ENCODE measurements around the gene GOLGA3. TPM values are rescaled to one million over a fixed set of nuclear protein-coding genes. Genes with fewer than 3 reads are reported as not detected.
"Not testable (repeated sequence)": the region's sequence is repeated elsewhere in the genome, so short reads cannot be mapped to it uniquely, and the experiment has no call there.

Gene GOLGA3
- total and polyA plus RNA-seq, 2 experiments from 2014 or later = 10.3 to 57.8 TPM

DNA sequence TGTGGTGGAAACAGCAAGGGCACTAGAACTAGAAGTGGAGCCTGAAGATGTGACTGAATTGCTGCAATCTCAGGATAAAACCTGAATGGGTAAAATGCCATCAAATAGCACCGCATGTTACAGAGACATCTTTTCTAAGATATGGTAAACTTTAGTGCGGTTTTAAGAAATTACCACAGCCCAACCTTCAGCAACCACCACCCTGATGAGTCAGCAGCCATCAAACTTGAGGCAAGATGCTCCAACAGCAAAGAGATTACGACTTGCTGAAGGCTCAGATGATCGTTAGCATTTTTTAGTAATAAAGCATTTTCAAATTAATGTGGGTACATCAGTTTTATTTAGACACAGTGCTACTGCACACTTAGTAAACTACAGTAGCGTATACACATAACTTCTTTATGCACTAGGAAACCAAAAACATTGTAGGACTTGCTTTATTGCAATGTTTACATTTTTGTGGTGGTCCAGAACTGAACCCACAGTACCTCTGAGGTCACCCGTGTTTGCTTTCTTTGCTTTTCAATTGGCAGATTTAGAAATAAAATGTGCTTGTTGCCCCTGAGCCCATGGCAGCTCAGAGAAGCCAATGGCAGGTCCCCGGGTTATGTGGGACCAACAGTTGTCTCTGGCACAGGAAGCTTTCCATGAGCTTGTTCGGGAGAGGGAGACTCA lies 15.9 kb downstream of the GOLGA3 start:
- Histone ChIP-seq H3K27ac (ENCODE audit: low read depth) (no peak overlapping the region), H3K4me3 (no peak overlapping the region), H2AFZ (no peak overlapping the region), H3K9me2 (ENCODE audit: insufficient read depth) (no peaks in the 10 kb centered on the region), H3K27me3 (ENCODE audit: insufficient read depth) (no peaks in the 10 kb centered on the region), H4K20me1 (replicated peaks; ENCODE audit: insufficient read depth) (peaks cover 7% of the 10 kb centered on the region; the same call in 1 of the 2 replicates), H3K36me3 (ENCODE audit: insufficient read depth) (peaks cover 19% of the 10 kb centered on the region; the same call in 1 of the 2 replicates), H3F3A (replicated peaks; ENCODE audit: low read depth) (peaks cover 9% of the 10 kb centered on the region), H3K79me2 (replicated peaks; ENCODE audit: insufficient read depth) (no peaks in the 10 kb centered on the region), H3K4me2 (no peak overlapping the region), H3K4me1 (ENCODE audit: insufficient read depth) (no peaks in the 10 kb centered on the region)
- Mint-ChIP-seq H3K27ac (no peak overlapping the region), H3K36me3 (ENCODE audit: low read depth) (peaks cover 74% of the 10 kb centered on the region), H3K4me1 (no peaks in the 10 kb centered on the region), H3K27me3 (ENCODE audit: insufficient read depth, low read depth, poor library complexity) (peaks cover 4% of the 10 kb centered on the region), H3K4me3 (no peak overlapping the region), H3K9me3 (peaks cover 16% of the 10 kb centered on the region)
- DNase-seq (ENCODE audit: low spot score) (no peak), ATAC-seq (no peak)
- TF ChIP-seq, protein P1, sequence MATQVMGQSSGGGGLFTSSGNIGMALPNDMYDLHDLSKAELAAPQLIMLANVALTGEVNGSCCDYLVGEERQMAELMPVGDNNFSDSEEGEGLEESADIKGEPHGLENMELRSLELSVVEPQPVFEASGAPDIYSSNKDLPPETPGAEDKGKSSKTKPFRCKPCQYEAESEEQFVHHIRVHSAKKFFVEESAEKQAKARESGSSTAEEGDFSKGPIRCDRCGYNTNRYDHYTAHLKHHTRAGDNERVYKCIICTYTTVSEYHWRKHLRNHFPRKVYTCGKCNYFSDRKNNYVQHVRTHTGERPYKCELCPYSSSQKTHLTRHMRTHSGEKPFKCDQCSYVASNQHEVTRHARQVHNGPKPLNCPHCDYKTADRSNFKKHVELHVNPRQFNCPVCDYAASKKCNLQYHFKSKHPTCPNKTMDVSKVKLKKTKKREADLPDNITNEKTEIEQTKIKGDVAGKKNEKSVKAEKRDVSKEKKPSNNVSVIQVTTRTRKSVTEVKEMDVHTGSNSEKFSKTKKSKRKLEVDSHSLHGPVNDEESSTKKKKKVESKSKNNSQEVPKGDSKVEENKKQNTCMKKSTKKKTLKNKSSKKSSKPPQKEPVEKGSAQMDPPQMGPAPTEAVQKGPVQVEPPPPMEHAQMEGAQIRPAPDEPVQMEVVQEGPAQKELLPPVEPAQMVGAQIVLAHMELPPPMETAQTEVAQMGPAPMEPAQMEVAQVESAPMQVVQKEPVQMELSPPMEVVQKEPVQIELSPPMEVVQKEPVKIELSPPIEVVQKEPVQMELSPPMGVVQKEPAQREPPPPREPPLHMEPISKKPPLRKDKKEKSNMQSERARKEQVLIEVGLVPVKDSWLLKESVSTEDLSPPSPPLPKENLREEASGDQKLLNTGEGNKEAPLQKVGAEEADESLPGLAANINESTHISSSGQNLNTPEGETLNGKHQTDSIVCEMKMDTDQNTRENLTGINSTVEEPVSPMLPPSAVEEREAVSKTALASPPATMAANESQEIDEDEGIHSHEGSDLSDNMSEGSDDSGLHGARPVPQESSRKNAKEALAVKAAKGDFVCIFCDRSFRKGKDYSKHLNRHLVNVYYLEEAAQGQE (IDR thresholded peaks at IDR 0.05; ENCODE audit: unreplicated experiment) = no peak
- TF ChIP-seq EZH2phosphoT487 (IDR thresholded peaks at IDR 0.05; ENCODE audit: unreplicated experiment) (no peak), EZH2 (IDR thresholded peaks at IDR 0.05; ENCODE audit: low read depth, unreplicated experiment) (no peak), ZNF331 (CRISPR knock-in tag; IDR thresholded peaks at IDR 0.05; ENCODE audit: low read depth) (no peak)

DNA sequence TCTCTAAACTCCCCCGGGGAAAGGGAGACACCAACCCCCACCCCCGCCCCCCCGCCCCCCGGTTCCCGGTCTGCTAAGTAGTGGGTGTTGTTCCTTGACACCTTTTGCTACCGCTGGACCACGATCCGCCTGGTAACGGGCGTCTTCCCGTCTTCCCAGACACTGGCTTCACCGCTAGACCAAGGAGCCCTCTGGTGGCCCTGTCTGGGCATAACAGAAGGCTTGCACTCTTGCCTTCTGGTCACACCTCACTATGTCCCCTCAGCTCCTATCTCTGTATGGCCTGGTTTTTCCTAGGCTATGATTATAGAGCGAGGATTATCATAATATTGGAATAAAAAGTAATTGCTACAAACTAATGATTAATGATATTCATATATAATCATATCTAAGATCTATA lies 19.3 kb downstream of the GOLGA3 start:
- not testable (repeated sequence) for H3K27ac ChIP-seq (ENCODE audit: low read depth); H3K4me1 Mint-ChIP-seq; H3K9me2 ChIP-seq (ENCODE audit: insufficient read depth); H3K27me3 ChIP-seq (ENCODE audit: insufficient read depth); H3K4me3 ChIP-seq; H4K20me1 ChIP-seq (replicated peaks; ENCODE audit: insufficient read depth); H2AFZ ChIP-seq; H3K4me1 ChIP-seq (ENCODE audit: insufficient read depth); H3K79me2 ChIP-seq (replicated peaks; ENCODE audit: insufficient read depth); H3K27ac Mint-ChIP-seq; H3K4me3 Mint-ChIP-seq; H3K27me3 Mint-ChIP-seq (ENCODE audit: insufficient read depth, low read depth, poor library complexity); ATAC-seq; H3K4me2 ChIP-seq
- peaks cover 81% of the 10 kb centered on the region for H3K36me3 Mint-ChIP-seq (ENCODE audit: low read depth)
- Histone ChIP-seq H3K36me3 (ENCODE audit: insufficient read depth) (peaks cover 17% of the 10 kb centered on the region; the same call in 1 of the 2 replicates), H3F3A (replicated peaks; ENCODE audit: low read depth) (peaks cover 12% of the 10 kb centered on the region)
- TF ChIP-seq, protein P2, sequence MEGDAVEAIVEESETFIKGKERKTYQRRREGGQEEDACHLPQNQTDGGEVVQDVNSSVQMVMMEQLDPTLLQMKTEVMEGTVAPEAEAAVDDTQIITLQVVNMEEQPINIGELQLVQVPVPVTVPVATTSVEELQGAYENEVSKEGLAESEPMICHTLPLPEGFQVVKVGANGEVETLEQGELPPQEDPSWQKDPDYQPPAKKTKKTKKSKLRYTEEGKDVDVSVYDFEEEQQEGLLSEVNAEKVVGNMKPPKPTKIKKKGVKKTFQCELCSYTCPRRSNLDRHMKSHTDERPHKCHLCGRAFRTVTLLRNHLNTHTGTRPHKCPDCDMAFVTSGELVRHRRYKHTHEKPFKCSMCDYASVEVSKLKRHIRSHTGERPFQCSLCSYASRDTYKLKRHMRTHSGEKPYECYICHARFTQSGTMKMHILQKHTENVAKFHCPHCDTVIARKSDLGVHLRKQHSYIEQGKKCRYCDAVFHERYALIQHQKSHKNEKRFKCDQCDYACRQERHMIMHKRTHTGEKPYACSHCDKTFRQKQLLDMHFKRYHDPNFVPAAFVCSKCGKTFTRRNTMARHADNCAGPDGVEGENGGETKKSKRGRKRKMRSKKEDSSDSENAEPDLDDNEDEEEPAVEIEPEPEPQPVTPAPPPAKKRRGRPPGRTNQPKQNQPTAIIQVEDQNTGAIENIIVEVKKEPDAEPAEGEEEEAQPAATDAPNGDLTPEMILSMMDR (conservative IDR thresholded peaks at IDR 0.05; ENCODE audit: low read depth in 2 of 2) = peak; percentile 46 to 58; a peak in 3 of 4 replicates
- peaks cover 16% of the 10 kb centered on the region for H3K9me3 Mint-ChIP-seq
- DNase-seq (ENCODE audit: low spot score) = peak; percentile 55

Measured in GM23338 (cell line).